Measurements from ENCODE around the gene EGFR. TPM values are rescaled to one million over a fixed set of nuclear protein-coding genes. Genes with fewer than 3 reads are reported as not detected.

The EGFR gene
- polyA plus RNA-seq, 2 of the 4 experiments (the other 2 are of a cell fraction): 59.5 to 63.8 TPM

GRCh38 chr7:55069271-55069792 lies 50.5 kb downstream of the EGFR start:
- no peaks in the 10 kb centered on the region for H3K9me3 ChIP-seq
- ATAC-seq (no peak), FAIRE-seq (no peak), DNase-seq (ENCODE audit: low read depth in 1 of 2, low spot score in 1 of 2) (no peak)
- CTCF ChIA-PET: interaction anchor here (0.6 to 3.8 kb wide), 6 partner anchors 18 to 186 kb away, joined by 3 to 15 read pairs (median 3); no protein-coding TSS in a partner anchor
- TF ChIP-seq MAFK (IDR thresholded peaks at IDR 0.05; ENCODE audit: partially characterized antibody) (no peak), EHMT2 (IDR thresholded peaks at IDR 0.05; ENCODE audit: low read depth) (no peak), REST (IDR thresholded peaks at IDR 0.05) (no peak), KDM1A (IDR thresholded peaks at IDR 0.05; ENCODE audit: low read depth) (no peak), HMGXB4 (CRISPR knock-in tag; IDR thresholded peaks at IDR 0.05; ENCODE audit: borderline replicate concordance) (no peak), CHD2 (IDR thresholded peaks at IDR 0.05; ENCODE audit: low read length, partially characterized antibody) (no peak), HOXA7 (CRISPR knock-in tag; IDR thresholded peaks at IDR 0.05) (no peak), ZC3H11A (IDR thresholded peaks at IDR 0.05) (no peak), HOXB13 (CRISPR knock-in tag; IDR thresholded peaks at IDR 0.05; ENCODE audit: low read depth) (no peak), ATOH8 (CRISPR knock-in tag; IDR thresholded peaks at IDR 0.05; ENCODE audit: low read depth) (no peak)
- POLR2A ChIA-PET: no interaction called here
- no peak overlapping the region for H3K4me3 ChIP-seq
- H3K4me2 ChIP-seq: peak overlapping the region; percentile 85
- peaks cover 93% of the 10 kb centered on the region for H3K4me1 ChIP-seq
- H3K27ac ChIP-seq: peak overlapping the region; percentile 75 to 92
- 31% methylated on average over 5 of the region's 5 CpGs for WGBS (ENCODE audit: missing lambda C conversion rate)

GRCh38 chr7:55070271-55070743 lies 51.5 kb downstream of the EGFR start:
- Histone ChIP-seq H3K4me1 (peaks cover 95% of the 10 kb centered on the region), H3K4me3 (no peak overlapping the region), H3K9me3 (no peaks in the 10 kb centered on the region), H3K27ac (peak overlapping the region; percentile 75 to 92), H3K4me2 (peak overlapping the region; percentile 85)
- FAIRE-seq: no peak
- WGBS (ENCODE audit: missing lambda C conversion rate): 74% methylated on average over 9 of the region's 9 CpGs
- ATAC-seq: no peak
- TF ChIP-seq PHF8 (IDR thresholded peaks at IDR 0.05; ENCODE audit: borderline replicate concordance, low read depth): no peak
- TF ChIP-seq POLR2AphosphoS2 (conservative IDR thresholded peaks at IDR 0.05; ENCODE audit: low read length): no peak
- TF ChIP-seq KDM5A (IDR thresholded peaks at IDR 0.05): no peak
- no peak for TF ChIP-seq CHD2 (IDR thresholded peaks at IDR 0.05; ENCODE audit: low read length, partially characterized antibody)
- no peak for TF ChIP-seq MAFK (IDR thresholded peaks at IDR 0.05; ENCODE audit: partially characterized antibody)
- TF ChIP-seq RARB (CRISPR knock-in tag; IDR thresholded peaks at IDR 0.05): no peak
- TF ChIP-seq HES2 (IDR thresholded peaks at IDR 0.05): no peak
- no peak for TF ChIP-seq HDAC2 (IDR thresholded peaks at IDR 0.05)
- TF ChIP-seq MAZ (IDR thresholded peaks at IDR 0.05; ENCODE audit: borderline replicate concordance, low read depth, low read length): no peak
- TF ChIP-seq NFE2L2 (conservative IDR thresholded peaks at IDR 0.05; ENCODE audit: low read length): no peak
- no peak for TF ChIP-seq RFX5 (IDR thresholded peaks at IDR 0.05)
- no peak for TF ChIP-seq CEBPB (IDR thresholded peaks at IDR 0.05)
- TF ChIP-seq ZC3H11A (IDR thresholded peaks at IDR 0.05): no peak
- no peak for TF ChIP-seq KDM1A (IDR thresholded peaks at IDR 0.05; ENCODE audit: low read depth)
- TF ChIP-seq CHD4 (IDR thresholded peaks at IDR 0.05; ENCODE audit: borderline replicate concordance): no peak
- no peak for TF ChIP-seq CTCF (IDR thresholded peaks at IDR 0.05)
- no peak for TF ChIP-seq RCOR1 (IDR thresholded peaks at IDR 0.05; ENCODE audit: low read depth, low read length)
- TF ChIP-seq RAD21 (conservative IDR thresholded peaks at IDR 0.05 in 1 of 2, IDR thresholded peaks at IDR 0.05 in 1 of 2): no peak
- DNase-seq (ENCODE audit: low read depth in 1 of 2, low spot score in 1 of 2): no peak
- ChIA-PET CTCF (interaction anchor here (0.7 to 3.8 kb wide), 4 partner anchors 8 to 185 kb away, joined by 3 to 15 read pairs (median 4); no protein-coding TSS in a partner anchor), POLR2A (no interaction called here)

Data from A549 (cell line).